NCI-H2029 (cell line): ENCODE results near the gene PRAF2.
A peak's percentile ranks its signal among the peaks of the same experiment; 100 is the strongest.

Source experiments
- DNase-seq: peaks from one replicate; lab custom pipeline; 2025; lab: John Stamatoyannopoulos, UW

The PRAF2 gene, protein sequence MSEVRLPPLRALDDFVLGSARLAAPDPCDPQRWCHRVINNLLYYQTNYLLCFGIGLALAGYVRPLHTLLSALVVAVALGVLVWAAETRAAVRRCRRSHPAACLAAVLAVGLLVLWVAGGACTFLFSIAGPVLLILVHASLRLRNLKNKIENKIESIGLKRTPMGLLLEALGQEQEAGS

DNA sequence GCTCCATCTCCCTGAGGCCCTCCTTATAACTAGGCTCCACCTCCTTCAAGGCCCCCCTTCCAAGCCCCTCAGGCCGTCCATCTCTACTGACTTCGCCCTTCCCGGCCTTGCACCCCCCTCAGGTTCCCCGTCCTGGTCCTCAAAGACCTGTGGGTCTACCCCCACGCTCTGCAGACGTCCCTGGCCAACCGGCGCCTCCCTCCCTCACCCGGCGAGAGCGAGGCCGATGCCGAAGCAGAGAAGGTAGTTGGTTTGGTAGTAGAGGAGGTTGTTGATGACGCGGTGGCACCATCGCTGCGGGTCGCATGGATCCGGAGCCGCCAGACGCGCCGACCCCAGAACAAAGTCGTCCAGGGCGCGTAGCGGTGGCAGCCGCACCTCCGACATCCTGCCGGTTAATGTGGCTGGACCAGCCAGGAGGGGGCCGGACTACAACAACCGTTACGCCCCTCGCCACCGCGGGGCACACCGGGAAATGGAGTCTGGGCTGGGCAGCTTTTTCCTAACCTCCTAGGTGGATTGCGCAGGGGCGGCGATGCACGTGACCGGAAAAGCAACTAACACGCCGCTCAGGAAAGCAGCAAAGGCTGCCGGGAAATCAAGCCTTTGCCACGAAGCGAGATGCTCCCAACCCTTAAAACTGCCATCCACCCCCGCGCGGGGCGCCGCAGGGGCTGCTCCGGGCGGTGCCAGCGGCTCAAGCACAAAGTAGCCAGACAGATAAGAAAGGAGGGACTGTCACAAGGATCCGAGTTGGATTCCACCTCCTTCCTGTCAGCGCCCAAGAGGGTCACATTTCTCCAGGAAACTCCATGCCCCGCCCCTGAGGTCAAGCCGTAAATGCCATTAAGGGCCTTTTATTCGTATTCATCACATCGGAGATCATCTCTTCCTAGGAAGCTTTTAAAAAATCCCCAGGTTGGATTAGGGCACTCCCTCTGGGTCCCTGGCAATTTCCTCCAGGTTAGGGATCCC is at the start of gene PRAF2:
TSS of gene PRAF2 (minus strand) at position 402 of the 975 bp plus-strand sequence. CDS start at position 387, 15 bp downstream.
- peak; percentile 76 for DNase-seq

DNA sequence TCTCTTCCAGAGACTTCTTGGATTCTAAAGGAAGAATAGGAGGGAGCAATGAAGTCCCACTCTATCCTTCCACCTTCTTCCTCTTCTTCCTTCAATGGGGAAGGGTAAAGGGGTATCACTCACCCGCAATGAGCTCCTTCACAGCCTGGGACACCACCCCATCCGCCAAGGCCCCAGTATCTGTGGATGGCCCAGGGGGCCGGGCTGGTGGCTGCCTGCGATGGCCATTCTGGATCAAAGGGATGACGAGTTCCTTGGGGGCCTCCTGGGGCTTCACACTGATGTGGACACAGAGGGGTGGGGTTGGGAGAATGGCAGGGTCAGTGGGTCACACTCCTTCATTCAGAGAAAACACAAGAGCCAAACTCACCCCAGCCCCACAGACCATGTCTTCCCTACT is 48.7 kb upstream of the PRAF2 start:
- DNase-seq: no peak

DNA sequence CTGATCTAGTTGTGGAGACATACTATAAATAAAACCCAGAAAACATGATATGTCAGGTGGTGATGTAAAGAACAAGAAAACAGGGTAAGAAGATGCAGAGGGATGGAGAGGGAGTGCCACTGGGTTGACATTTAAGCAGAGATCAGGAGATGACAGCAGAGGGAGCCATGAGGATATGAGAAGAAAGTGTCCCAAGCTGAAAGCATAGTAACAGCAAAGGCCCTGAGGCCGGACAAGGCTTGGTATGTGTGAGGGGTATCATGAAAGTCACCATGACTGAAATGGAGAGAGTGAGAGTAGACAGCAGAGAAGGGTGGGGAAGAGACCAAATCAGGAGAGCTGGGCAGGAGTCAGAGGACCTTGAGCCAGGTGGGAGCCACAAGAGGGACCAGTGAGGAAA is 46.3 kb upstream of the PRAF2 start:
- no peak for DNase-seq

DNA sequence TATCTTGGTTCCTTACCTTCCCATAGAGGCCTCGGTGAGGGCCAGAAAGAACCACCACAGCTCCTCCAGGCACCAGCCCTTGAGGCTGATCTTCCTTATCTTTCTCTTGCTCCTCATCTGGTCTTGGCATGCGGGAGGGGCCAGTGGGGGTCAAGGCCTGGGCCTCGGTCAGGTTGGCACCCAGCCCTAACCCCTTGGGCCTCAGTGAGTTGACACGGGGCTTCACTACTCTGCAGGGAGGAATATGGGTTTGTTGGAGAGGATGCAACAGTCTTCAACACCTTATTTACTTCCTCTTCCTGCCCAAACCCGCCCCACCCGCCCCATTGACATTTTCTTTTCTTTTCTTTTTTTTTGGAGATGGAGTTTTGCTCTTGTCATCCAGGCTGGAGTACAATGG is 43.8 kb upstream of the PRAF2 start:
- no peak for DNase-seq

DNA sequence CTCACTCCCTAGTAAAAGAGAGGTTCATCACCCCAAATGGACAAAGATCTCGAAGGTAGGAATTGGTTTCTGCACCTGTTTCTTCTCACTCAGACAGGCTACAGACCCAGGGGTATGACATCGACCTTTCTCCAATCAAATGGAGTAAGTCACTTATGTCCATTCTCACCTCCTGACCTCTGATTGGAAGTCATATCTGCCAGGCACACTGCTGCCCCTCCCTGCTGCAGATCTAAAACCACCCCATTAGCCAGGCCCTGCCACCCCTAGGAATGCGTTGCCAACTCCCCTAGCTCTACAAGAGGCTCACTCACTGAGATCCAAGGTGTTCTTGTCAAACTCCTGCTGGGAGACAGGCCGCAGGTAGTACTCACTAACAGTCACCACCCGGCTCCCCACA is 42.9 kb upstream of the PRAF2 start:
- DNase-seq: no peak

DNA sequence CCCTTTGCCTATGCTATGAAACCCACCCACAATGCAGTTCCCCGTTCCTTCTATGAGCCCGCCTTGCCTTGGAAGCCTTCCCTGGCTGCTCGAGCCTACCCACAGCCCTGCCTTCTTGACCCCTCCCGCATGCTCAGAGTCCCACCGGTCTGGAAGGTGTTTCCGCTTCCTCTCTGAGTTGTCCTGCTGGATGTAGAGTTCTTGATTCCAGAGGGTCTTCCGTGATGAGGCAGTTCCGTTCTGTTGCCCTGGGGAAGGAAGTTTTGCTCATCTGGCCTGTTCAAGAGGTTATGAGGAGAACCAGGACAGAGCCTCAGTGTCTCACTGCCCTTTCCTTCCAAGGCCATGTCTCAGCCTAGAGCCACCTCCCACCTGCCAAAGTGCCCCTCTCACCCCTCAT is 42.3 kb upstream of the PRAF2 start:
- DNase-seq: no peak

DNA sequence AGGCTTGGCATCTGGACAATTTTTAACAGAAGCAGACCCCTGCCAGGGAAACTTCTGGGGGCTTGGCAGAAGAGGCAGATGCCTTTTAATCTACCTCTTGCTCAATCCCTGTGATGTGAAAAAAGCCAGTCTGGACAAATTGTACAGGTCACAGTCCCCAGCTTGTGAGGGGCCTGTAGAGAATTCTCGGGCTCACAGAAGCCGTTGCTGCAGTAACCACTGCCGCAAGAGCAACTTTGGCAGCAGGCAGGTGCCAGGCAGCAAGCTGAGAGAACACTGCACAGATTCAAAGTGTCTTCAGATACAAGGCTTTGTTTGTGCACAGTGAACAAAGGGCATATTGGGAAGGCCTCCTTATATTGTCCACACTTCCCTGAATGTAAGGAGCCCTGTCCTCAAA is 38.0 kb upstream of the PRAF2 start:
- no peak for DNase-seq

DNA sequence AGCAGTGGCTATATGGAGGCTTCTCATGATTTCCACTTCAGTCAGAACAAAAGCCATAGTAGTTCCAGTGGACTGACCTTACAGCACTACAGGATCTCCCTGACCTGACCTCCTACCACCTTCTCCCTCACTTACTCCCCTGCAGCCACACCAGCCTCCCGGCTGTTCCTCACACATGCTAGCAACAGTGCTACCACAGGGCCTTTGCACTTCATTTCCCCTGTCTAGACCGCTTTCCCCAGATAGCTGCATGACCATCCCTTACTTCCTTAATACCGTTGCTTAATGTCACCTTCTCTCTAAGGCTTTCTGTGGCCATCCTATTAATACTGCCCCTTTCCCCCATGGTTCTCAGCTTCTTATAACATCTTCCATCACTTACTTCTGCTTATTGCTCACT is 36.6 kb upstream of the PRAF2 start:
- no peak for DNase-seq

DNA sequence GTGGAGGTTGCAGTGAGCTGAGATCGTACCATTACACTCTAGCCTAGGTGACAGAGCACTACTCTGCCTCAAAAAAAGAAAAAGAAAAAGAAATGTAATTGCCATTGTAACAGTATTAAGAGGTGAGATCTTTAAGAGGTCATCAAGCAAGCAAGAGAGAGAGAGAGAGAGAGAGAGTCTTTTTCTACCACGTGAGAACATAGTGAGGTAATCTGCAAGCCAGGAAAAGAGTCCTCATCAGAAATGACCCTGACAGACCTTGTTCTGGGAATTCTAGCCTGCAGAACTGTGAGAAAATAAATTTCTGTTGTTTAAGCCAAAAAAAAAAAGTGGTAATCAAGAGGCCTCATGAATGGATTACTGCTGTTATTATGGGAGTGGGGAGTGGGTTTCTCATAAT is 34.8 kb upstream of the PRAF2 start:
- no peak for DNase-seq

DNA sequence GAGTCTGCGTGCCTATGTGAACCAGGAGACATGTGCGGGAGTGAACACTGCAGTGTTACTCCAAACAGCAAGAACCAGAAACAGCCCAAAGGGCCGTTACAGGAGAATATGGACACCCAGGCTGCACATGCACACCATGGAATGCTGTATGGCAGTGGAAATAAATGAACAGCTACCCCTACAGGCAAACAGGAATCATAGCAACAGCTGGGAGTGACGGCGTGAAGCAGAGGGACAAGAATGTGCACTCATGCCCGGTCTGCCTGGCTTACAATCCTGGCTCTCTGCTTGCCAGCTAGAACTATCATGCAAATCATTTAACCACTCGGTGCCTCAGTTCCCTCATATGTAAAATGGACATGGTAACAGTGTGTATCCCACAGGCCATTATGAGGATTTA is 33.1 kb upstream of the PRAF2 start:
- DNase-seq: no peak

DNA sequence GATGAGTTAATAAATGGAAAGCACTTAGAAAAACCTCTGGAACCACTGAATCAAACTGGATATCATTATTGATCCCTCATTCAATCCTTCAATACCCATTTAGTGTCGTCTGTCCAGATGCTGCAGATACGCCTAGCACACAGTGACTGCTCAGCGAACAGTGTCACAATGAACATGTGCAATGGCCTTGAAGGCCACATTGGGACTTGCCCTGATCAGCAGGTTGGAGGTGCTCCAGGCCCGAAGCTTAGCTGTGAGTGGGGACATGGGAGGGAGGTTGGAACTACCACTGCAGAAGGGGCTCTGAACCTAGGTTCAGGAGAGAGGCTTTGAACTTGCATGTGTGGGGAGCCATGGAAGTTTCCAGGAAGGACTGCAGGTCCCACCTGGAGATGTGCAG is 32.5 kb upstream of the PRAF2 start:
- no peak for DNase-seq

DNA sequence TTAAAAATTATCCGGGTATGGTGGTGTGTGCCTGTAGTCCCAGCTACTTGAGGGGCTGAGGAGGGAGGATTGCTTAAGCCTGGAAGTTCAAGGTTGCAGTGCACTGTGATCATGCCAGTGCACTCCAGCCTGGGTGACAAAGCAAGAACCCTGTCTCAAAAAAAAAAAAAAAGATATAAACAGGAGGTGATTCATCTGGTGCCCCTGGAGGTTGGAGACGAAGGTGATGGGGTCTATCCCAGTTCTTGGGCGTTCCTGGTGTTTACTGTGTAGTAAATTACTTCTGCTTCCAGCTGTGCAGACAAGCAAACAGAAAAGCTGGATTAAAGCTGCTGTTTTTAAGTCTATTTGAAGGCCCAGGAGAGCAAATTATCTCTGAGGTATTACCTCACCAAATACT is 29.8 kb upstream of the PRAF2 start:
- no peak for DNase-seq

DNA sequence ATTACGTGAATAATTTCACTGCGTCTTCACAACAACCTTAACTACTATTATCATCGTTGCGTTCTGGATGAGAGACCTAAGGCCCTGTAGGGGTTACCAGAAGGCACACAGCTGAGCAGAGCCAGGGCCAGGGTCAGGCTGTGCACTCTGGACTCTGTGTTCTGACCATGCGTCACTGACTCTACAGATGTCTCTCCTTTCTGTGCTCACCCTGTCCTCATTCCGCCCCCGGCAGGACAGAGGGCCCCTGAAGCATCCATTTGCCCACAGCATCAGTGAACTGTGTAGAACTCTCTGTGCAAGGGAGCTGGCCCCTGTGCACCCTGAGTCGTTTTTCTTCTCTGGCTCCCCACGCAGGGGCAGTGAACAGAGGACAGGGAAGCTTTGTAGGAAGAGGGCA is 28.4 kb upstream of the PRAF2 start:
- no peak for DNase-seq

DNA sequence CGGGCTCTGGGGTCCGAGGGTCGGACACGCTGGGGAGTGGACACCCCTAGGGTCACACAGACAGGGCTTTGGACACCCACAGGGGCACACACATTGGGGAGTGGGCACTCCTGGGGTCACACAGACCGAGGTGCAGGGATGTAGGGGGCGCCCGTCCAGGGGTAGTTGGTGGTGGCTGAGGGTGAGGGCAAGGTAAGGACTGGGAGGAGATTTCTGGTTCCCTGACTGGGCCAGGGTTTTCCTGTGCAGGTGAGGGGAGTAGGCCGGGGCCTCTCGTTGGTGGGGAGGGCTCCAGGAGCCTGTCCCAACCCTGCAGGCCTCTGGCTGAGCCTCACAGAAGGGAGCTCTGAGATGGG is 27.8 kb upstream of the PRAF2 start:
- DNase-seq: no peak

DNA sequence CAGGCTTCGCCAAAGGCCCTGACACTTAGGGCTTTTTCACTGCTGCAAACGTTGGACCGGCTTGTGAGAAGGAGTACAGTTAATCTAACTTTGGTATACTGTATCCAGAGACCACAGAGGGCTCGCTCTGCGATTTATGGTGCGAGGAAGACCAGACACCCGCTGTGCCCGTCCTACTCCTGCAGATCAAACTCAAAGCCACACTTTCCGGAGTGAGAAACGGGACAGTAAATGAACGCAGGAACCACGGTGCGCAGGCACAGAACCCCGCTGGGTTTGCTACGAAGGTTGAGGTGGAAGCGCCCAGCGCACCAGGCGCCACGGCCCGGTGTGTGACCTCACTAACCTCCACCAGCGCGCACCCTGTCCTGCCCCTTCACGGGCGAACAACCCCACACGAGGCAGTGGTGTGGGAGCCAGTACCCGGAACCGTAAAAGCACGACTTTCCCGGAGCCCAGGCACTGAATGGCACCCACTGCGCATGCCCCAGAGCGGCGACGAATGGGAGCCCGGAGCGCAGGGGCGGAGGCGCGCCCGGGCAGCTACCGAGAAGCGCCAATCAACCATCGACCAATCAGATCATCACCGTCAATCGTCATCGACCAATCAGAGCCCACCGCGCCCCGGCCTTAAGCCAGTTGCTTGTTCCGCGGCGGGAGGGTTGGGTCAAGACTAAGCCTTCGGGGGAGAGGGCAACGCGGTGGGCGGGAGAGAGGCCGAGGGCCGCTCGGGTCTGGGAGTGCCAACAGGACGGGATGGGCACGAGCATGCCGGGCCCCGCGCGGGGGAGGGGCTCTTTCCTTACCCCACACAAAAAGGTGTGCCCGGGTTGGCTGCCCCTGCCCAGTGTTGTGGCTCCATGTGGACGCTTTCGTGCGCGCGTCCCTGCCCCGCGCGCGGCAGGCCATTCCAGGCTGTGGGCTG is 27.2 kb upstream of the PRAF2 start:
- peak; percentile 84 for DNase-seq

DNA sequence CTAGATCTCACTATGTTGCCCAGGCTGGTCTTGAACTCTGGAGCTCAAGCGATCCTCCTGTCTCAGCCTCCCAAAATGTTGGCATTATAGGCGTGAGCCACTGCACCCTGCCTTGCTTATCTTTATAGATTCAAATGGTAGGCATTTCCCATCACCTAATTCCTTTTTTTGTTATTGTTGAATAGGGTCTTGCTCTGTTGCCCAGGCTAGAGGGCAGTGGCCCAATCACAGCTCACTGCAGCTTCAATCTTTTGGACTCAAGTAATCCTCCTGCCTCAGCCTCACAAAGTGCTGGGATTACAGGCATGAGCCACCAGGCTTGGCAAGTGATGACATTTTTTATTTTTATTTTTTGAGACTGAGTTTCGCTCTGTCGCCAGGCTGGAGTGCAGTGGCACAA is 22.6 kb upstream of the PRAF2 start:
- no peak for DNase-seq

DNA sequence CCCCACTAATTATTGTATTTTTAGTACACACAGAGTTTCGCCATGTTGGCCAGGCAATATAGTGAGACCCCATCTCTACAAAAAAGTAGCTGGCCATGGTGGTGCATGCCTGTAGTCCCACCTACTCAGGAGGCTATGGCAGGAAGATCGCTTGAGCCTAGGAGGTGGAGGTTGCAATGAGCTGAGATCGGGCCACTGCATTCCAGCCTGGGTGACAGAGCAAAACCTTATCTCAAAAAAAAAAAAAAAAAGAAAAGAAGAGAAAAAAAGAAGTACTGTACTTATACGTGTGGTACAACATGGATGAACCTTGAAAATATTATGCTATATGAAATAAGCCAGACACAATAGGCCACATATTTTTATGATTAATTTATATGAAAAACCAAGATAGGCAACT is 15.8 kb upstream of the PRAF2 start:
- DNase-seq: no peak

DNA sequence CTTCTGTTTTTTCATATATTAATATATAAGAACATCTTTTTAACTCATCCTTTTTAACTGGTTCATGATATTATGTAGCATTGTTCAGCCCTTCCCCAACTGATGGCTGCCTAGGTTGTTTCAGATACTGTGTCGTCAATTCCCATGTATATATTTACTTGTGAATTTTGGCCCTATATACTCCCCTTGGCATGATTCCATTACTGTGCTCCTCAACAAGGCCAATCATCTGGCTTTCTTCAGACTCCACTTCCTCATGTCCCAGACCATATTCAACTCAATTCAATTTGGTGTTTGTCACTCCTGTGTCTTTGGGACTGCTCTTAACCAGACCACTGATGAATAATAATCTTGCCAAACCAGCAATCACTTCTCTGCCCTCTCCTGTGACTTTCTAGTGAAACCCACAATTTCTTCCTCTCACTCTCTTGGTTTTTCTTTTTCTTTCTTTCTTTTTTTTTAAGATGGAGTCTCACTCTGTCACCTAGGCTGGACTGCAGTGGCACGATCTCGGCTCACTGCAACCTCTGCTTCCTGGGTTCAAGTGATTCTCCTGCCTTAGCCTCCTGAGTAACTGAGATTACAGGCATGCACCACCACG is 8.6 kb upstream of the PRAF2 start:
- DNase-seq: no peak

DNA sequence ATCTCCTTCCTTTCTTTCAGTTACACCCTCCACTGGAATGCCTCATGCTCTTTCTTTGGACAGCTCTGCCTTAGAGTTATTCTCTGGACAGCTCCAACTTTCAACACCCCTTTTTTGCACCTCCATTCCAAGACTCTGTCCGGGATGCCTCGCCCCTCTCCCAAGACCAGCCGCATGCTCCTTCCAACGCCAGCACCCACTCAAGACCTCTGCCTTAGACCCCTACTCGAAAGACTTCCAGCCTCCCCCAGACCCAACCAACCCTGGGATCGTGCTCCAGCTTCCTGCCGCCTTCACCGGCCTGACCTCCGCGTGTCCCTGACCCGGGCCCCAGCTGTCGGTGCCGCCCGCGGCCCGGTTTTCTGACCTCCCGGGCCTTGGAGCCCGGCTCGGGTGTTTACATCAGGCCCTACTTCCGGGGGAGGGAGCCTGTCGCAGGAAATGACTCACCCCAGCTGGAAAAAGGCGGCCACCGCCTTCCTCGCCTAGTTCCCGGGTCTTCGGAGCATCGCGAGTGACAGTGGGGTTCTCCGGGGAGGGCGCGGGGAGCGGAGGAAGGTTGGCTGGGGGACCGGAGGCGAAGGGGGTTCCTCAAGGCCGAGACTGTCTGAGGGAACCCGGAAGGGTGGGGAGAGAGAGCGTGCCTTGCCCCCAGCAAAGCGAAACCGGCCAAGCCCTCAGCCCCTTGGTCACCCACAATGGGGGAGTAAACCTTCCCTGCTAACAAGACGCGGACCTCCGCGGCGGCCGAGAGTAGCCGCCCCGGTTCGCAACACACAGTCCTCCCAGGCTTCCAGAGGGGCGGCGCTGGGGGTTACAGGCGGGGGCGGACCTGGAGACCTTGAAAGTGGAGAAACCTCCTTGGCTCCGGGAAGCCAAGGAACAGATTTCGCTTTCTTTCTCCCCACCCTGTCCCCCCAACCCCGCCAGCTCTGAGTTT is 6.0 kb upstream of the PRAF2 start, which contains the start of gene WDR45:
TSS of gene WDR45 (minus strand) at position 399 of the 940 bp plus-strand sequence. CDS start 1,792 bp downstream, outside the sequence.
- peak; percentile 33 for DNase-seq

DNA sequence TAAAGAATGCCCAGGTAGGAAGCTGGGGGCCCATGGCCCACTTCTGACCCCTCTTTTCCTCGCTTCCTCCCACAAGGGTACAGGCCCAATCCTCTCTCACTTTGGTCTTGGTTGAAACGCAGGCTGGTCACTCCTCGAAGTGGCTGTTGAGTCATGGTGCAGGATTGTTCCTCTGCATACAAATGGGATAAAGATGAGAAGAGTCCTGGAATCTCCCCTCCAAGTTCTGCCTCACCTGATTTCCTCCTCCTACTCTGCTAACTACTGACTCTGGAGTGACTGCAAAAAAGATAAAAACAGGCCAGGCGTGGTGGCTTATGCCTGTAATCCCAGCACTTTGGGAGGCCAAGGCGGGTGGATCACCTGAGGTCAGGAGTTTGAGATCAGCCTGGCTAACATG is 4.1 kb upstream of the PRAF2 start:
- DNase-seq: no peak

DNA sequence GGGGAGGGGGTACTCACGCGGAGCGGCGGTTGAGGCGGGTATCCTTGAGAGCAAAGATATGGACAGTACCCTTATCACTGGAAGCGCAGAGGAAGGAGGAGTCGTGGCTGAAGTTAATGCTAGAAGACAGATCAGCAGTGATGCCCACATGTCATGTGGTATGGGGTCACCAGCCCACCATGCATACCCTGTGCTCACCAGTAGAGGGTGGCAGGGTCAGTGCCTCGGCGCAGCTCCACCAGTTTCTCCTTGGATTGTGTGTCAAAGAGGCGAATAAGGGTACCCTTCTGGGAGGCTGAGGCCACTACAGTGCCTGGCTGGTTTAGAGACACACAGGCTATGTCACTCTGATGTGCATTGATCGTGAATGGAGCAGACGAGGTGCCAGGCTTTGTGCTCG is 1.5 kb upstream of the PRAF2 start:
- no peak for DNase-seq
